HCT116 (cell line): ENCODE measurements around the gene SND1. TPM values are rescaled to one million over a fixed set of nuclear protein-coding genes. Genes with fewer than 3 reads are reported as not detected.

Experiments
- ATAC-seq: fragments of 200-7000 bp; cut with Tn5 transposase; 2 replicates; pipeline ENCODE4 v1.9.1; 2020; ENCODE audit warnings: mild to moderate bottlenecking, moderate library complexity
- BruUV-seq: library from RNA; stranded (reverse); fragments of 400-500 nt; replicated peaks from 2 replicates; lab custom pipeline; 2021; lab: Mats Ljungman, UMichigan
- CTCF ChIA-PET: fragments of 300-600 bp; sonication (Branson Sonifier 250); formaldehyde crosslinking; loops from one replicate; lab custom pipeline; 2021; ENCODE audit warnings: antibody characterized with exemption; lab: Charles Lee
- POLR2A ChIA-PET: fragments of 300-600, 350-600 bp; sonication (Branson Sonifier 250); formaldehyde crosslinking; loops from one replicate; lab custom pipeline; 2021; ENCODE audit warnings: antibody characterized with exemption; lab: Charles Lee
- RAD21 ChIA-PET, 2 experiments: fragments of 300-600 bp; sonication (Branson Sonifier 250); formaldehyde crosslinking; loops; one replicate each; lab custom pipeline; 2023; ENCODE audit warnings: low total read pairs in 2 of 2; ENCODE audit not compliant: uncharacterized antibody in 2 of 2, unreplicated experiment in 2 of 2, low non-redundant PET in 1 of 2; lab: Charles Lee
- DNase-seq: peaks from one replicate; pipeline ENCODE4 v3.0.0-alpha.2; 2010; ENCODE audit warnings: low read depth, low spot score
- H2AFZ ChIP-seq: fragments of 200-600 bp; shearing (Covaris generic), sonication (generic); 2 replicates; pipeline ENCODE4 v1.6.1; 2017; ENCODE audit warnings: low read depth, mixed run types, mixed read lengths, antibody characterized with exemption, low read length; ENCODE audit not compliant: poor library complexity, severe bottlenecking
- H3K27ac ChIP-seq: 2 replicates; pipeline ENCODE4 v1.5.1; 2012; ENCODE audit warnings: low read depth, low read length
- H3K27me3 ChIP-seq: fragments of 200-600 bp; sonication (generic); 2 replicates; pipeline ENCODE4 v1.6.1; 2016; ENCODE audit warnings: mixed run types, low read length, mixed read lengths; ENCODE audit not compliant: insufficient read depth
- H3K36me3 ChIP-seq, 2 experiments: fragments of 200-500 bp in 1 of 2; fragments of 200-600 bp in 1 of 2; sonication (Bioruptor generic) in 1 of 2; sonication (generic) in 1 of 2; 2 replicates each; pipeline versions ENCODE4 v1.5.1 to v1.6.1; 2014 to 2016; ENCODE audit warnings: low read length in 2 of 2, inconsistent platforms in 1 of 2, mixed read lengths in 1 of 2, mixed run types in 1 of 2; ENCODE audit not compliant: insufficient read depth in 2 of 2, control insufficient read depth in 1 of 2
- H3K4me1 ChIP-seq, 2 experiments: fragments of 200-600 bp in 1 of 2; sonication (generic) in 1 of 2; 2 replicates each; pipeline versions ENCODE4 v1.5.1 to v1.6.1; 2012 to 2017; ENCODE audit warnings: low read length in 2 of 2, inconsistent platforms in 1 of 2, mild to moderate bottlenecking in 1 of 2, mixed read lengths in 1 of 2, mixed run types in 1 of 2, moderate library complexity in 1 of 2; ENCODE audit not compliant: insufficient read depth in 2 of 2, control insufficient read depth in 1 of 2
- H3K4me2 ChIP-seq: fragments of 200-600 bp; sonication (generic); 2 replicates; pipeline ENCODE4 v1.6.1; 2017; ENCODE audit warnings: mixed run types, low read length, mixed read lengths
- H3K4me3 ChIP-seq, 2 experiments: fragments of 200-600 bp in 1 of 2; sonication (generic) in 1 of 2; replicated peaks in 1 of 2; 2 replicates each; pipeline ENCODE4 v1.5.1; 2011 to 2016; ENCODE audit warnings: low read length in 2 of 2, control low read depth in 1 of 2, low read depth in 1 of 2, mild to moderate bottlenecking in 1 of 2, mixed read lengths in 1 of 2, mixed run types in 1 of 2
- H3K79me2 ChIP-seq: fragments of 200-600 bp; sonication (generic); 2 replicates; pipeline ENCODE4 v1.6.1; 2017; ENCODE audit warnings: mild to moderate bottlenecking, mixed run types, low read length, moderate library complexity, mixed read lengths; ENCODE audit not compliant: insufficient read depth
- H3K9ac ChIP-seq: fragments of 200-600 bp; sonication (generic); 2 replicates; pipeline ENCODE4 v1.6.1; 2016; ENCODE audit warnings: low read length, mixed read lengths
- H3K9me2 ChIP-seq: fragments of 200-600 bp; sonication (generic), shearing (Covaris generic); 2 replicates; pipeline ENCODE4 v1.6.1; 2017; ENCODE audit warnings: mixed run types, mild to moderate bottlenecking, moderate library complexity; ENCODE audit not compliant: insufficient read depth
- H3K9me3 ChIP-seq, 2 experiments: fragments of 200-500 bp in 1 of 2; fragments of 200-600 bp in 1 of 2; sonication (Bioruptor generic) in 1 of 2; sonication (generic) in 1 of 2; 2 replicates each; pipeline ENCODE4 v1.6.1; 2014 to 2017; ENCODE audit warnings: low read length in 2 of 2, mixed read lengths in 2 of 2, inconsistent platforms in 1 of 2, low read depth in 1 of 2, mild to moderate bottlenecking in 1 of 2, mixed run types in 1 of 2, moderate library complexity in 1 of 2; ENCODE audit not compliant: control insufficient read depth in 1 of 2, insufficient read depth in 1 of 2
- H4K20me1 ChIP-seq: fragments of 200-600 bp; sonication (generic), shearing (Covaris generic); 2 replicates; pipeline ENCODE4 v1.6.1; 2017; ENCODE audit warnings: mixed run types, mild to moderate bottlenecking, moderate library complexity; ENCODE audit not compliant: insufficient read depth
- CBX3 ChIP-seq: IDR thresholded peaks from 2 replicates; pipeline ENCODE4 v1.6.1; 2012; ENCODE audit warnings: low read depth
- CEBPB ChIP-seq: IDR thresholded peaks from 2 replicates; pipeline ENCODE4 v1.6.1; 2012; ENCODE audit warnings: low read depth
- ELF1 ChIP-seq: IDR thresholded peaks from 2 replicates; pipeline ENCODE4 v1.6.1; 2012; ENCODE audit warnings: low read depth, borderline replicate concordance
- EZH2 ChIP-seq: fragments of 200-600 bp; sonication (generic); IDR thresholded peaks from 2 replicates; pipeline ENCODE4 v1.6.1; 2017; ENCODE audit warnings: antibody characterized with exemption, mixed run types
- EZH2phosphoT487 ChIP-seq: fragments of 200-600 bp; IDR thresholded peaks from 2 replicates; pipeline ENCODE4 v1.6.1; 2018; ENCODE audit warnings: antibody characterized with exemption, borderline replicate concordance
- FOSL1 ChIP-seq: IDR thresholded peaks from 2 replicates; pipeline ENCODE4 v1.6.1; 2012; ENCODE audit warnings: low read depth
- JUND ChIP-seq: IDR thresholded peaks from 2 replicates; pipeline ENCODE4 v1.6.1; 2012
- MAX ChIP-seq: IDR thresholded peaks from 2 replicates; pipeline ENCODE4 v1.6.1; 2012
- POLR2A ChIP-seq: IDR thresholded peaks from 2 replicates; pipeline ENCODE4 v1.7.0; 2011; ENCODE audit warnings: borderline replicate concordance; ENCODE audit not compliant: insufficient read depth, insufficient read length; ENCODE audit errors: extremely low read depth
- RAD21 ChIP-seq: IDR thresholded peaks from 2 replicates; pipeline ENCODE4 v1.6.1; 2012; ENCODE audit warnings: low read depth, mild to moderate bottlenecking
- SP1 ChIP-seq: IDR thresholded peaks from 2 replicates; pipeline ENCODE4 v1.6.1; 2012; ENCODE audit warnings: low read depth
- ZFX ChIP-seq: fragments of 450-650 bp; IDR thresholded peaks from 2 replicates; pipeline ENCODE4 v1.6.1; 2017
- intact Hi-C: fragments of 100-400 bp; cut with micrococcal nuclease; formaldehyde crosslinking; loops from 2 replicates; pipeline ENCODE4 v1.10.0; 2022
- total RNA-seq: library from RNA; stranded (reverse); gene quantifications from one replicate; pipeline ENCODE4 v1.2.1, GENCODE V29; 2021; ENCODE audit not compliant: unreplicated experiment

Gene SND1
- total RNA-seq, 1 experiment from 2014 or later, result 169 TPM

GRCh38 chr7:127821146-127821545, 169.2 kb downstream of the SND1 start:
- no peak for ATAC-seq
- ChIA-PET RAD21 (no interaction called here), CTCF (no interaction called here)

GRCh38 chr7:127822822-127823508, 171.0 kb downstream of the SND1 start:
- Histone ChIP-seq H4K20me1 (peaks cover 42% of the 10 kb centered on the region), H3K4me2 (no peak overlapping the region), H3K9me3 (no peaks in the 10 kb centered on the region), H3K36me3 (no peaks in the 10 kb centered on the region), H3K9ac (no peak overlapping the region), H3K27me3 (no peaks in the 10 kb centered on the region), H3K4me3 (no peak overlapping the region), H3K27ac (no peak overlapping the region)
- ChIA-PET CTCF (no interaction called here), RAD21 (no interaction called here)
- intact Hi-C loops, result no loop called here
- ATAC-seq, result peak; percentile 22; the same call in 1 of the 2 replicates
- DNase-seq, result peak; percentile 16
- peak; percentile 64 for TF ChIP-seq CEBPB
- no peak for TF ChIP-seq POLR2A
- TF ChIP-seq, all 23 proteins: peak for 1
- TSS peak; percentile 3 for BruUV-seq
- no peaks in the 10 kb centered on the region for H3K9me2 ChIP-seq
- no peak overlapping the region for H2AFZ ChIP-seq
- peaks cover 10 to 34% of the 10 kb centered on the region in 2 experiments for H3K4me1 ChIP-seq
- POLR2A ChIA-PET, result no interaction called here
- peaks cover 70% of the 10 kb centered on the region for H3K79me2 ChIP-seq

More at GRCh38 chr7:127821146-127821545, 169.2 kb downstream of the SND1 start:
- Histone ChIP-seq H3K36me3 (no peaks in the 10 kb centered on the region), H4K20me1 (peaks cover 33% of the 10 kb centered on the region), H3K9me3 (no peaks in the 10 kb centered on the region), H3K4me1 (peaks cover 10 to 34% of the 10 kb centered on the region in 2 experiments), H3K9me2 (no peaks in the 10 kb centered on the region), H3K27me3 (no peaks in the 10 kb centered on the region), H3K4me2 (no peak overlapping the region), H3K4me3 (no peak overlapping the region), H3K27ac (no peak overlapping the region), H2AFZ (no peak overlapping the region), H3K79me2 (peaks cover 67% of the 10 kb centered on the region), H3K9ac (no peak overlapping the region)
- no peak for TF ChIP-seq ZFX
- no peak for TF ChIP-seq RAD21
- no peak for TF ChIP-seq CBX3
- TF ChIP-seq ELF1, result no peak
- no peak for TF ChIP-seq EZH2phosphoT487
- TF ChIP-seq SP1, result no peak
- TF ChIP-seq MAX, result no peak
- TF ChIP-seq POLR2A, result no peak
- no peak for TF ChIP-seq FOSL1
- no peak for TF ChIP-seq EZH2
- no peak for TF ChIP-seq JUND
- DNase-seq, result no peak
- intact Hi-C loops, result no loop called here
- BruUV-seq, result no TSS peak
- POLR2A ChIA-PET, result no interaction called here
